ENCODE measurements around the gene PTK7. TPM values are rescaled to one million over a fixed set of nuclear protein-coding genes. Genes with fewer than 3 reads are reported as not detected.

Gene PTK7
- total RNA-seq, 1 experiment from 2014 or later: 106 TPM

DNA sequence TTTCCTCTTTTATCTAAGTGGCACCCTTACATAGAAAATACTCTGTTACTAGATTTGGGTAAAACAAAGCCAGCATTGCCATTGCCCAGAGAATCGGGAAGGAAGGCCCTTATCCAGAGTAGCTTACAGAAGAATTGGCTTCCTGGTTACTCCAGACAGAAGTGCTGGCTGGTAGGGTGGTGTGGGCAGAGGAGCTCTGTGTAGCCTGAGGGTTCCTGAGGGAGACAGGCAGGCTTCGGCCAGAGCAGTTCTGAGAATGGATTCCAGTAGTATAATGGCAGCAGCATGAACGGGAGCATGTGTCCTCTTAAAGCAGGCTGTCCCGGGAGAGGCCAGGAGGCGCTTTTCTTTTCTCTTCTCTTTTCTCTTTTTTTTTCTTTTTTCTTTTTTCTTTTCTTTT lies 117.8 kb downstream of the PTK7 start:
- TF ChIP-seq, protein P1, sequence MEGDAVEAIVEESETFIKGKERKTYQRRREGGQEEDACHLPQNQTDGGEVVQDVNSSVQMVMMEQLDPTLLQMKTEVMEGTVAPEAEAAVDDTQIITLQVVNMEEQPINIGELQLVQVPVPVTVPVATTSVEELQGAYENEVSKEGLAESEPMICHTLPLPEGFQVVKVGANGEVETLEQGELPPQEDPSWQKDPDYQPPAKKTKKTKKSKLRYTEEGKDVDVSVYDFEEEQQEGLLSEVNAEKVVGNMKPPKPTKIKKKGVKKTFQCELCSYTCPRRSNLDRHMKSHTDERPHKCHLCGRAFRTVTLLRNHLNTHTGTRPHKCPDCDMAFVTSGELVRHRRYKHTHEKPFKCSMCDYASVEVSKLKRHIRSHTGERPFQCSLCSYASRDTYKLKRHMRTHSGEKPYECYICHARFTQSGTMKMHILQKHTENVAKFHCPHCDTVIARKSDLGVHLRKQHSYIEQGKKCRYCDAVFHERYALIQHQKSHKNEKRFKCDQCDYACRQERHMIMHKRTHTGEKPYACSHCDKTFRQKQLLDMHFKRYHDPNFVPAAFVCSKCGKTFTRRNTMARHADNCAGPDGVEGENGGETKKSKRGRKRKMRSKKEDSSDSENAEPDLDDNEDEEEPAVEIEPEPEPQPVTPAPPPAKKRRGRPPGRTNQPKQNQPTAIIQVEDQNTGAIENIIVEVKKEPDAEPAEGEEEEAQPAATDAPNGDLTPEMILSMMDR (conservative IDR thresholded peaks at IDR 0.05): no peak
- TF ChIP-seq EZH2 (IDR thresholded peaks at IDR 0.05; ENCODE audit: low read depth): no peak
- H3K9me3 ChIP-seq (ENCODE audit: insufficient read depth, low read depth): no peaks in the 10 kb centered on the region
- H4K20me1 ChIP-seq (ENCODE audit: insufficient read depth): no peaks in the 10 kb centered on the region
- no peaks in the 10 kb centered on the region for H3K27me3 ChIP-seq (ENCODE audit: insufficient read depth, low read depth)
- H2AFZ ChIP-seq: no peak overlapping the region
- H3K79me2 ChIP-seq (ENCODE audit: low read depth): no peaks in the 10 kb centered on the region
- H3K4me3 ChIP-seq: no peak overlapping the region
- no TSS peak for BruUV-seq (replicated peaks)
- POLR2A ChIA-PET (ENCODE audit: unreplicated experiment): interaction anchor here (0.7 kb wide), 1 partner anchor 210 kb away, joined by 5 read pairs; the partner anchor contains the start of gene PPP2R5D
- H3F3A ChIP-seq (ENCODE audit: insufficient read depth, low read depth): 0 out of 2 replicates have a peak, but pooled peaks cover 4% of the 10 kb centered on the region
- peaks cover 6% of the 10 kb centered on the region; the same call in 1 of the 2 replicates for H3K36me3 ChIP-seq (ENCODE audit: low read depth)
- no peak overlapping the region for H3K4me2 ChIP-seq
- no peaks in the 10 kb centered on the region for H3K9me2 ChIP-seq (ENCODE audit: insufficient read depth)
- H3K4me1 ChIP-seq (replicated peaks; ENCODE audit: insufficient read depth): no peaks in the 10 kb centered on the region
- no peak overlapping the region for H3K27ac ChIP-seq
- no peak for DNase-seq
- CTCF ChIA-PET: interaction anchor here (0.6 kb wide), 1 partner anchor 316 kb away, joined by 4 read pairs; the partner anchor contains the start of gene LRRC73
- intact Hi-C loops (cut with micrococcal nuclease; ENCODE audit: unreplicated experiment): no loop called here

- Histone ChIP-seq H3F3A (ENCODE audit: insufficient read depth, low read depth) (no peaks in the 10 kb centered on the region), H3K36me3 (ENCODE audit: low read depth) (no peaks in the 10 kb centered on the region), H3K4me3 (no peak overlapping the region), H3K4me1 (replicated peaks; ENCODE audit: insufficient read depth) (no peaks in the 10 kb centered on the region), H3K9me3 (ENCODE audit: insufficient read depth, low read depth) (no peaks in the 10 kb centered on the region), H4K20me1 (ENCODE audit: insufficient read depth) (no peaks in the 10 kb centered on the region), H3K79me2 (ENCODE audit: low read depth) (no peaks in the 10 kb centered on the region), H3K4me2 (no peak overlapping the region), H3K27ac (no peak overlapping the region), H2AFZ (no peak overlapping the region), H3K9me2 (ENCODE audit: insufficient read depth) (no peaks in the 10 kb centered on the region), H3K27me3 (ENCODE audit: insufficient read depth, low read depth) (no peaks in the 10 kb centered on the region)
- TF ChIP-seq, protein P1 (conservative IDR thresholded peaks at IDR 0.05): no peak
- TF ChIP-seq EZH2 (IDR thresholded peaks at IDR 0.05; ENCODE audit: low read depth): no peak
- intact Hi-C loops (cut with micrococcal nuclease; ENCODE audit: unreplicated experiment): no loop called here
- ChIA-PET POLR2A (ENCODE audit: unreplicated experiment) (interaction anchor here (0.7 kb wide), 1 partner anchor 85 kb away, joined by 8 read pairs; no protein-coding TSS in a partner anchor), CTCF (no interaction called here)
- no peak for DNase-seq
- no TSS peak for BruUV-seq (replicated peaks)
Measured at GRCh38 chr6:43196337-43196736, 120.2 kb downstream of the PTK7 start.

- Histone ChIP-seq H3K4me3 (no peak overlapping the region), H3K27me3 (ENCODE audit: insufficient read depth, low read depth) (no peaks in the 10 kb centered on the region), H3K9me2 (ENCODE audit: insufficient read depth) (no peaks in the 10 kb centered on the region), H3K36me3 (ENCODE audit: low read depth) (no peaks in the 10 kb centered on the region), H3K4me2 (no peak overlapping the region), H3K27ac (no peak overlapping the region), H3F3A (ENCODE audit: insufficient read depth, low read depth) (no peaks in the 10 kb centered on the region), H3K9me3 (ENCODE audit: insufficient read depth, low read depth) (no peaks in the 10 kb centered on the region), H4K20me1 (ENCODE audit: insufficient read depth) (no peaks in the 10 kb centered on the region), H3K79me2 (ENCODE audit: low read depth) (no peaks in the 10 kb centered on the region), H3K4me1 (replicated peaks; ENCODE audit: insufficient read depth) (no peaks in the 10 kb centered on the region), H2AFZ (no peak overlapping the region)
- TF ChIP-seq, protein P1 (conservative IDR thresholded peaks at IDR 0.05): no peak
- TF ChIP-seq EZH2 (IDR thresholded peaks at IDR 0.05; ENCODE audit: low read depth): no peak
- no TSS peak for BruUV-seq (replicated peaks)
- ChIA-PET CTCF (no interaction called here), POLR2A (ENCODE audit: unreplicated experiment) (no interaction called here)
- DNase-seq: no peak
- intact Hi-C loops (cut with micrococcal nuclease; ENCODE audit: unreplicated experiment): no loop called here
Measured at GRCh38 chr6:43199912-43200311, 123.8 kb downstream of the PTK7 start.

Data from PC-9 (cell line).